IMR-90 (cell line): ENCODE data around the gene SLC9A9. TPM values are rescaled to one million over a fixed set of nuclear protein-coding genes. Genes with fewer than 3 reads are reported as not detected.

ENCODE experiments used
- ATAC-seq: fragments of 200-7000 bp; cut with Tn5 transposase; 2 replicates; pipeline ENCODE4 v1.9.1; 2020; ENCODE audit warnings: low read depth, mild to moderate bottlenecking, moderate library complexity
- BruUV-seq: library from RNA; stranded (reverse); fragments of 400-500 nt; replicated peaks from 2 replicates; lab custom pipeline; 2021; lab: Mats Ljungman, UMichigan
- CTCF ChIA-PET: fragments of 300-600 bp; formaldehyde crosslinking; extraction: SDS; loops from one replicate; lab custom pipeline; 2021; ENCODE audit warnings: antibody characterized with exemption; lab: Yijun Ruan, JAX
- POLR2A ChIA-PET: fragments of 300-600 bp; sonication (Branson Sonifier 250); formaldehyde crosslinking; loops from one replicate; lab custom pipeline; 2022; ENCODE audit warnings: antibody characterized with exemption; ENCODE audit not compliant: unreplicated experiment; lab: Charles Lee
- DNase-seq: peaks from one replicate; pipeline ENCODE4 v3.0.0; 2013
- H2AFZ ChIP-seq: replicated peaks from 2 replicates; pipeline ENCODE3; 2013; ENCODE audit warnings: low read length, mild to moderate bottlenecking; ENCODE audit not compliant: poor library complexity
- H2AK5ac ChIP-seq: 2 replicates; pipeline ENCODE4 v1.6.1; 2013; ENCODE audit warnings: low read depth, low read length, inconsistent platforms
- H2AK9ac ChIP-seq: replicated peaks from 2 replicates; pipeline ENCODE3; 2013; ENCODE audit warnings: mild to moderate bottlenecking, low read depth, low read length, moderate library complexity; ENCODE audit not compliant: poor library complexity
- H2BK120ac ChIP-seq: 2 replicates; pipeline ENCODE4 v1.6.1; 2013; ENCODE audit warnings: low read depth, low read length, inconsistent platforms
- H2BK15ac ChIP-seq: 3 replicates; pipeline ENCODE4 v1.6.1; 2013; ENCODE audit warnings: low read depth, low read length, inconsistent platforms
- H2BK20ac ChIP-seq: 2 replicates; pipeline ENCODE4 v1.6.1; 2013; ENCODE audit warnings: low read depth, mild to moderate bottlenecking, inconsistent platforms, low read length, moderate library complexity
- H2BK5ac ChIP-seq: 2 replicates; pipeline ENCODE4 v1.6.1; 2013; ENCODE audit warnings: mild to moderate bottlenecking, low read depth, low read length, inconsistent platforms; ENCODE audit not compliant: poor library complexity, severe bottlenecking
- H3K14ac ChIP-seq: replicated peaks from 2 replicates; pipeline ENCODE4 v1.6.1; 2013; ENCODE audit warnings: low read depth, low read length, inconsistent platforms
- H3K18ac ChIP-seq: 2 replicates; pipeline ENCODE4 v1.6.1; 2013; ENCODE audit warnings: low read depth, low read length, control low read depth
- H3K23ac ChIP-seq: 2 replicates; pipeline ENCODE4 v1.6.1; 2013; ENCODE audit warnings: low read depth, low read length, inconsistent platforms
- H3K27ac ChIP-seq: 2 replicates; pipeline ENCODE4 v1.5.1; 2013; ENCODE audit warnings: mild to moderate bottlenecking, control low read depth, low read length; ENCODE audit not compliant: insufficient read depth
- H3K27me3 ChIP-seq: 2 replicates; pipeline ENCODE4 v1.6.1; 2013; ENCODE audit warnings: low read length; ENCODE audit not compliant: control insufficient read depth, insufficient read depth
- H3K36me3 ChIP-seq: 2 replicates; pipeline ENCODE4 v1.6.1; 2013; ENCODE audit warnings: low read length, mixed read lengths; ENCODE audit not compliant: control insufficient read depth, insufficient read depth
- H3K4ac ChIP-seq: 2 replicates; pipeline ENCODE4 v1.6.1; 2013; ENCODE audit warnings: low read depth, low read length, inconsistent platforms
- H3K4me1 ChIP-seq: 2 replicates; pipeline ENCODE4 v1.6.1; 2013; ENCODE audit warnings: low read length, mixed read lengths; ENCODE audit not compliant: control insufficient read depth, insufficient read depth
- H3K4me2 ChIP-seq: 2 replicates; pipeline ENCODE4 v1.6.1; 2013; ENCODE audit warnings: low read depth, mild to moderate bottlenecking, control low read depth, low read length, moderate library complexity
- H3K4me3 ChIP-seq: 2 replicates; pipeline ENCODE4 v1.5.1; 2013; ENCODE audit warnings: low read depth, mild to moderate bottlenecking, control low read depth, low read length, moderate library complexity; ENCODE audit not compliant: insufficient read depth
- H3K56ac ChIP-seq: 2 replicates; pipeline ENCODE4 v1.6.1; 2013; ENCODE audit warnings: low read length, inconsistent platforms; ENCODE audit not compliant: insufficient read depth; ENCODE audit errors: extremely low read depth
- H3K79me1 ChIP-seq, 2 experiments: 2 replicates each; pipeline ENCODE4 v1.6.1; 2013; ENCODE audit warnings: low read length in 2 of 2, inconsistent platforms in 1 of 2, low read depth in 1 of 2
- H3K9ac ChIP-seq: 2 replicates; pipeline ENCODE4 v1.6.1; 2013; ENCODE audit warnings: low read depth, low read length, control low read depth
- H3K9me1 ChIP-seq: 2 replicates; pipeline ENCODE4 v1.6.1; 2013; ENCODE audit warnings: low read length, inconsistent platforms; ENCODE audit not compliant: insufficient read depth
- H3K9me3 ChIP-seq: 2 replicates; pipeline ENCODE4 v1.6.1; 2013; ENCODE audit warnings: low read length; ENCODE audit not compliant: control insufficient read depth, insufficient read depth
- H4K20me1 ChIP-seq: 2 replicates; pipeline ENCODE4 v1.6.1; 2013; ENCODE audit warnings: low read length, inconsistent platforms; ENCODE audit not compliant: insufficient read depth
- H4K5ac ChIP-seq: 2 replicates; pipeline ENCODE4 v1.6.1; 2013; ENCODE audit warnings: mild to moderate bottlenecking, low read depth, low read length, control low read depth
- H4K8ac ChIP-seq, 2 experiments: 2 replicates each; pipeline ENCODE4 v1.6.1; 2013; ENCODE audit warnings: low read depth in 2 of 2, low read length in 2 of 2, control low read depth in 1 of 2, inconsistent platforms in 1 of 2
- H4K91ac ChIP-seq: 2 replicates; pipeline ENCODE4 v1.6.1; 2013; ENCODE audit warnings: low read depth, low read length, inconsistent platforms; ENCODE audit not compliant: insufficient read depth
- BHLHE40 ChIP-seq: fragments of 150-350 bp; IDR thresholded peaks from 2 replicates; pipeline ENCODE4 v1.6.1; 2016; ENCODE audit warnings: mild to moderate bottlenecking, low read depth, low read length
- CEBPB ChIP-seq: IDR thresholded peaks from 2 replicates; pipeline ENCODE4 v1.6.1; 2012; ENCODE audit warnings: low read depth, low read length, improper control_type of control experiment
- CHD1 ChIP-seq: IDR thresholded peaks from 2 replicates; pipeline ENCODE4 v1.6.1; 2012; ENCODE audit warnings: low read depth, low read length, improper control_type of control experiment
- CTCF ChIP-seq: conservative IDR thresholded peaks from 2 replicates; pipeline ENCODE4 v1.5.1; 2012; ENCODE audit warnings: mild to moderate bottlenecking, low read depth, low read length, improper control_type of control experiment
- ELK1 ChIP-seq: fragments of 150-350 bp; IDR thresholded peaks from 2 replicates; pipeline ENCODE4 v1.6.1; 2016; ENCODE audit warnings: low read depth, mild to moderate bottlenecking, low read length, moderate library complexity, borderline replicate concordance
- FOS ChIP-seq: fragments of 150-350 bp; IDR thresholded peaks from 2 replicates; pipeline ENCODE4 v1.6.1; 2016; ENCODE audit warnings: low read depth, low read length
- MAFK ChIP-seq: IDR thresholded peaks from 2 replicates; pipeline ENCODE4 v1.6.1; 2012; ENCODE audit warnings: low read depth, low read length, improper control_type of control experiment
- MXI1 ChIP-seq: IDR thresholded peaks from 2 replicates; pipeline ENCODE4 v1.6.1; 2012; ENCODE audit warnings: low read depth, mild to moderate bottlenecking, low read length, moderate library complexity, borderline replicate concordance
- NFE2L2 ChIP-seq: fragments of 150-350 bp; IDR thresholded peaks from 2 replicates; pipeline ENCODE4 v1.6.1; 2016; ENCODE audit warnings: low read depth, mild to moderate bottlenecking, low read length
- POLR2A ChIP-seq: IDR thresholded peaks from 2 replicates; pipeline ENCODE4 v1.6.1; 2012; ENCODE audit warnings: mild to moderate bottlenecking, low read depth, low read length
- RAD21 ChIP-seq: IDR thresholded peaks from 2 replicates; pipeline ENCODE4 v1.6.1; 2012; ENCODE audit warnings: low read length, improper control_type of control experiment
- RCOR1 ChIP-seq: IDR thresholded peaks from 2 replicates; pipeline ENCODE4 v1.6.1; 2012; ENCODE audit warnings: mild to moderate bottlenecking, low read length, improper control_type of control experiment; ENCODE audit not compliant: insufficient replicate concordance
- SMC3 ChIP-seq: fragments of 150-350 bp; IDR thresholded peaks from 2 replicates; pipeline ENCODE4 v1.6.1; 2016; ENCODE audit warnings: low read depth, mild to moderate bottlenecking, antibody characterized with exemption, low read length, moderate library complexity
- USF2 ChIP-seq: fragments of 150-350 bp; IDR thresholded peaks from 2 replicates; pipeline ENCODE4 v1.6.1; 2017; ENCODE audit warnings: mild to moderate bottlenecking, antibody characterized with exemption, low read length, low read depth
- WGBS, 2 experiments: methylation state at CpG; one replicate each; pipeline versions ENCODE4 v1.1.5 to v1.1.7; 2013; ENCODE audit warnings: missing lambda C conversion rate in 2 of 2; ENCODE audit not compliant: insufficient read length in 1 of 2; ENCODE audit errors: extremely low coverage in 2 of 2; 5-methylcytosine and 5-hydroxymethylcytosine counted together
- dilution Hi-C: fragments of 300-500 bp; cut with HindIII; formaldehyde crosslinking; loops from one replicate; pipeline ENCODE4 v1.14.3; 2018; ENCODE audit warnings: low sequenced_read_pairs; ENCODE audit not compliant: unreplicated experiment
- in situ Hi-C: fragments of 300-500 bp; cut with MboI; formaldehyde crosslinking; loops from 3 replicates; pipeline ENCODE4 v1.14.3; 2019; ENCODE audit warnings: low sequenced_read_pairs, inconsistent platforms, mixed read lengths
- intact Hi-C: fragments of 100-400 bp; cut with micrococcal nuclease; formaldehyde crosslinking; loops from 2 replicates; pipeline ENCODE4 v1.10.0; 2022
- polyA plus RNA-seq, 3 experiments: library from polyadenylated mRNA; depleted of rRNA; stranded (reverse); fragments of >200 nt; gene quantifications; 2 replicates each; pipeline ENCODE4 v1.2.3, GENCODE V29; 2012; ENCODE audit warnings: low replicate concordance in 1 of 3
- total RNA-seq: library from RNA; depleted of rRNA; stranded (reverse); fragments of >200 nt; gene quantifications from 2 replicates; pipeline ENCODE4 v1.2.3, GENCODE V29; 2012

Gene SLC9A9
- total and polyA plus RNA-seq, 2 of the 4 experiments (the other 2 are of a cell fraction), result 1.4 to 2.3 TPM

- Histone ChIP-seq H4K91ac (no peak overlapping the region), H3K56ac (no peak overlapping the region), H3K27ac (no peak overlapping the region), H3K18ac (no peak overlapping the region), H3K9me1 (no peaks in the 10 kb centered on the region), H3K14ac (no peak overlapping the region), H4K20me1 (no peaks in the 10 kb centered on the region), H3K23ac (no peak overlapping the region), H2AFZ (no peak overlapping the region), H4K5ac (no peak overlapping the region), H3K79me1 (no peaks in the 10 kb centered on the region), H3K36me3 (no peaks in the 10 kb centered on the region), H2BK15ac (no peak overlapping the region), H3K27me3 (no peaks in the 10 kb centered on the region), H2BK20ac (no peak overlapping the region), H3K4me1 (peaks cover 1% of the 10 kb centered on the region; the same call in 1 of the 2 replicates), H3K4me3 (no peak overlapping the region), H3K9me3 (no peaks in the 10 kb centered on the region), H2BK120ac (no peak overlapping the region), H2BK5ac (no peak overlapping the region), H3K9ac (no peak overlapping the region), H2AK5ac (no peak overlapping the region), H3K4me2 (no peak overlapping the region), H4K8ac (no peak overlapping the region), H2AK9ac (no peak overlapping the region), H3K4ac (no peak overlapping the region)
- BruUV-seq, result no TSS peak
- ChIA-PET CTCF (interaction anchor here (0.5 to 0.7 kb wide), 3 partner anchors 9 to 790 kb away, joined by 3 to 8 read pairs (median 5); no protein-coding TSS in a partner anchor), POLR2A (no interaction called here)
- intact Hi-C loops, result no loop called here
- WGBS, 2 experiments, result no CpG with 5 or more reads among the region's 1 CpG
- ATAC-seq, result no peak
- DNase-seq, result no peak
- TF ChIP-seq USF2, result no peak
- TF ChIP-seq CHD1, result no peak
- TF ChIP-seq CEBPB, result no peak
- TF ChIP-seq CTCF, result no peak
- TF ChIP-seq RCOR1, result no peak
- no peak for TF ChIP-seq MAFK
- TF ChIP-seq ELK1, result no peak
- no peak for TF ChIP-seq RAD21
- no peak for TF ChIP-seq BHLHE40
- no peak for TF ChIP-seq MXI1
- no peak for TF ChIP-seq FOS
- no peak for TF ChIP-seq POLR2A
- no peak for TF ChIP-seq SMC3
- no peak for TF ChIP-seq NFE2L2
- in situ Hi-C loops, result no loop called here
- dilution Hi-C loops, result no loop called here
Measured at GRCh38 chr3:143784446-143784845, 63.8 kb downstream of the SLC9A9 start.
